KMS-11 (cell line): ENCODE measurements around the gene SERPINB6.
"Not testable (repeated sequence)": the region's sequence is repeated elsewhere in the genome, so short reads cannot be mapped to it uniquely, and the experiment has no call there.

Experiments used
- H2AFZ ChIP-seq: fragments of 200-600 bp; sonication (generic); 2 replicates; pipeline ENCODE4 v1.6.1; 2016; ENCODE audit warnings: antibody characterized with exemption, mixed run types, low read depth
- H3K27ac ChIP-seq: fragments of 200-600 bp; sonication (generic); 2 replicates; pipeline ENCODE4 v1.6.1; 2016; ENCODE audit warnings: mild to moderate bottlenecking, mixed run types
- H3K27me3 ChIP-seq: fragments of 200-600 bp; sonication (generic); 2 replicates; pipeline ENCODE4 v1.6.1; 2017; ENCODE audit warnings: mild to moderate bottlenecking, low read depth, mixed run types, moderate library complexity; ENCODE audit not compliant: insufficient read depth
- H3K36me3 ChIP-seq: fragments of 200-600 bp; sonication (generic); 2 replicates; pipeline ENCODE4 v1.6.1; 2017; ENCODE audit warnings: mild to moderate bottlenecking, mixed run types; ENCODE audit not compliant: insufficient read depth
- H3K4me1 ChIP-seq: fragments of 200-600 bp; sonication (generic); 2 replicates; pipeline ENCODE4 v1.6.1; 2016; ENCODE audit warnings: mild to moderate bottlenecking, low read depth, mixed run types; ENCODE audit not compliant: poor library complexity, severe bottlenecking
- H3K4me2 ChIP-seq: fragments of 200-600 bp; sonication (generic); 2 replicates; pipeline ENCODE4 v1.7.0; 2016; ENCODE audit warnings: mild to moderate bottlenecking, mixed run types
- H3K4me3 ChIP-seq: fragments of 200-600 bp; sonication (generic); IDR thresholded peaks from 2 replicates; pipeline ENCODE4 v1.6.1; 2017; ENCODE audit warnings: low read depth, low read length, mixed read lengths; ENCODE audit not compliant: insufficient read depth
- H3K79me2 ChIP-seq: fragments of 200-600 bp; sonication (generic); 2 replicates; pipeline ENCODE4 v1.6.1; 2016; ENCODE audit warnings: low read depth, mixed run types; ENCODE audit not compliant: insufficient read depth
- H3K9ac ChIP-seq: fragments of 200-600 bp; sonication (generic); 2 replicates; pipeline ENCODE4 v1.6.1; 2016; ENCODE audit warnings: mild to moderate bottlenecking, mixed run types
- H4K20me1 ChIP-seq: fragments of 200-600 bp; sonication (generic); 2 replicates; pipeline ENCODE4 v1.6.1; 2016; ENCODE audit warnings: mild to moderate bottlenecking, mixed run types; ENCODE audit not compliant: insufficient read depth
- CTCF ChIP-seq: fragments of 200-600 bp; sonication (generic); conservative IDR thresholded peaks from 2 replicates; pipeline ENCODE4 v1.6.1; 2017; ENCODE audit warnings: low read depth, mild to moderate bottlenecking, antibody characterized with exemption, low read length, moderate library complexity, mixed read lengths

SERPINB6 gene

GRCh38 chr6:2976571-2977085 lies 5.3 kb upstream of the SERPINB6 start:
- Histone ChIP-seq H3K9ac (no peak overlapping the region), H3K4me3 (no peak overlapping the region), H3K79me2 (no peaks in the 10 kb centered on the region), H3K27ac (no peak overlapping the region), H4K20me1 (no peaks in the 10 kb centered on the region), H3K4me1 (no peaks in the 10 kb centered on the region), H3K4me2 (no peak overlapping the region), H3K36me3 (no peaks in the 10 kb centered on the region), H3K27me3 (no peaks in the 10 kb centered on the region), H2AFZ (no peak overlapping the region)
- TF ChIP-seq CTCF: no peak

GRCh38 chr6:2976060-2976459 lies 4.7 kb upstream of the SERPINB6 start:
- Histone ChIP-seq H3K9ac (no peak overlapping the region), H3K27ac (no peak overlapping the region), H3K4me1 (no peaks in the 10 kb centered on the region), H3K79me2 (no peaks in the 10 kb centered on the region), H3K36me3 (no peaks in the 10 kb centered on the region), H3K4me2 (no peak overlapping the region), H4K20me1 (no peaks in the 10 kb centered on the region), H2AFZ (no peak overlapping the region), H3K4me3 (no peak overlapping the region), H3K27me3 (no peaks in the 10 kb centered on the region)
- TF ChIP-seq CTCF: no peak

GRCh38 chr6:2973676-2974075 lies 2.3 kb upstream of the SERPINB6 start:
- TF ChIP-seq CTCF: no peak
- Histone ChIP-seq H3K36me3 (no peaks in the 10 kb centered on the region), H4K20me1 (no peaks in the 10 kb centered on the region), H3K4me2 (no peak overlapping the region), H3K27me3 (no peaks in the 10 kb centered on the region), H3K79me2 (no peaks in the 10 kb centered on the region), H3K9ac (no peak overlapping the region), H3K27ac (no peak overlapping the region), H2AFZ (no peak overlapping the region), H3K4me1 (no peaks in the 10 kb centered on the region), H3K4me3 (no peak overlapping the region)

GRCh38 chr6:2973180-2973579 lies 1.8 kb upstream of the SERPINB6 start:
- H3K4me1 ChIP-seq, H3K9ac ChIP-seq, H3K27me3 ChIP-seq, H2AFZ ChIP-seq, H3K79me2 ChIP-seq, H3K4me3 ChIP-seq, H3K4me2 ChIP-seq, H4K20me1 ChIP-seq, H3K27ac ChIP-seq, H3K36me3 ChIP-seq: not testable (repeated sequence)

- not testable (repeated sequence) for H3K36me3 ChIP-seq, H2AFZ ChIP-seq, H3K27ac ChIP-seq, H4K20me1 ChIP-seq, H3K9ac ChIP-seq, H3K4me3 ChIP-seq, H3K79me2 ChIP-seq, H3K4me1 ChIP-seq, H3K27me3 ChIP-seq, H3K4me2 ChIP-seq
Observed at GRCh38 chr6:2972685-2973084, 1.3 kb upstream of the SERPINB6 start.

- H3K79me2 ChIP-seq, H3K36me3 ChIP-seq, H3K4me2 ChIP-seq, H2AFZ ChIP-seq, H3K27me3 ChIP-seq, H3K27ac ChIP-seq, H3K4me3 ChIP-seq, H3K9ac ChIP-seq, H3K4me1 ChIP-seq, H4K20me1 ChIP-seq: not testable (repeated sequence)
Observed at GRCh38 chr6:2972219-2972487, 786 bp upstream of the SERPINB6 start.
